HepG2 (cell line): ENCODE data around the gene SLC43A1. TPM values are rescaled to one million over a fixed set of nuclear protein-coding genes. Genes with fewer than 3 reads are reported as not detected.

Source experiments
- ADNP ChIP-seq: sonication (generic); formaldehyde crosslinking; IDR thresholded peaks from 2 replicates; pipeline ENCODE4 v1.4.0; 2020; ENCODE audit warnings: missing genetic modification reagents
- AGO1 ChIP-seq: fragments of 200-400 bp; formaldehyde crosslinking; IDR thresholded peaks from 2 replicates; pipeline ENCODE4 v1.6.1; 2017; ENCODE audit warnings: mild to moderate bottlenecking, low read depth, low read length, moderate library complexity; ENCODE audit not compliant: poor library complexity, severe bottlenecking
- AHR ChIP-seq: IDR thresholded peaks from 2 replicates; pipeline ENCODE4 v1.6.1; 2018; ENCODE audit warnings: missing genetic modification reagents, missing compliant biosample characterization
- ATF7 ChIP-seq, 2 experiments: fragments of 450-650 bp in 1 of 2; sonication (generic) in 1 of 2; formaldehyde crosslinking in 1 of 2; IDR thresholded peaks; 2 replicates each; pipeline versions ENCODE4 v1.4.0 to v1.6.1; 2016 to 2020; ENCODE audit warnings: antibody characterized with exemption in 1 of 2, mild to moderate bottlenecking in 1 of 2, missing genetic modification reagents in 1 of 2
- HDAC2 ChIP-seq: sonication (generic); formaldehyde crosslinking; IDR thresholded peaks from 2 replicates; pipeline ENCODE4 v1.4.0; 2020; ENCODE audit warnings: missing genetic modification reagents
- NR2F1 ChIP-seq, 2 experiments: fragments of 450-650 bp in 1 of 2; formaldehyde crosslinking in 1 of 2; IDR thresholded peaks; 2 replicates each; pipeline versions ENCODE4 v1.5.0 to v1.6.1; 2016 to 2020; ENCODE audit warnings: mild to moderate bottlenecking in 1 of 2, missing compliant biosample characterization in 1 of 2, missing genetic modification reagents in 1 of 2, moderate library complexity in 1 of 2
- ONECUT2 ChIP-seq: sonication (generic); formaldehyde crosslinking; IDR thresholded peaks from 2 replicates; pipeline ENCODE4 v1.4.0; 2020; ENCODE audit warnings: missing genetic modification reagents
- PITX1 ChIP-seq: sonication (generic); formaldehyde crosslinking; IDR thresholded peaks from 2 replicates; pipeline ENCODE4 v1.5.1; 2020; ENCODE audit warnings: mild to moderate bottlenecking, missing genetic modification reagents
- PRDM4 ChIP-seq: sonication (generic); formaldehyde crosslinking; IDR thresholded peaks from 2 replicates; pipeline ENCODE4 v1.9.0; 2021; ENCODE audit warnings: missing genetic modification reagents, borderline replicate concordance
- RERE ChIP-seq: IDR thresholded peaks from 2 replicates; pipeline ENCODE4 v1.6.1; 2016; ENCODE audit warnings: low read depth, missing genetic modification reagents, missing compliant biosample characterization
- RFX1 ChIP-seq: fragments of 450-650 bp; IDR thresholded peaks from 2 replicates; pipeline ENCODE4 v1.6.1; 2017
- RNF2 ChIP-seq: fragments of 450-650 bp; conservative IDR thresholded peaks from 2 replicates; pipeline ENCODE4 v1.6.1; 2016; ENCODE audit warnings: low read depth
- TCF7L2 ChIP-seq: IDR thresholded peaks from 2 replicates; pipeline ENCODE4 v1.6.1; 2011; ENCODE audit warnings: mild to moderate bottlenecking, low read depth, low read length, moderate library complexity
- TOPORS ChIP-seq: sonication (generic); formaldehyde crosslinking; IDR thresholded peaks from 2 replicates; pipeline ENCODE4 v1.8.0; 2023; ENCODE audit warnings: mild to moderate bottlenecking, missing genetic modification reagents
- ZBTB21 ChIP-seq: sonication (generic); formaldehyde crosslinking; IDR thresholded peaks from 2 replicates; pipeline ENCODE4 v1.4.0; 2020; ENCODE audit warnings: missing genetic modification reagents
- ZNF18 ChIP-seq: sonication (generic); formaldehyde crosslinking; IDR thresholded peaks from 2 replicates; pipeline ENCODE4 v1.8.0; 2022; ENCODE audit warnings: mild to moderate bottlenecking, missing genetic modification reagents; ENCODE audit not compliant: insufficient replicate concordance
- ZNF331 ChIP-seq: sonication (generic); formaldehyde crosslinking; IDR thresholded peaks from 2 replicates; pipeline ENCODE4 v1.4.0; 2020; ENCODE audit warnings: missing genetic modification reagents
- ZNF501 ChIP-seq: sonication (generic); formaldehyde crosslinking; IDR thresholded peaks from 2 replicates; pipeline ENCODE4 v1.5.1; 2020; ENCODE audit warnings: mild to moderate bottlenecking, moderate library complexity, missing genetic modification reagents
- ZNF547 ChIP-seq: sonication (generic); formaldehyde crosslinking; IDR thresholded peaks from 2 replicates; pipeline ENCODE4 v1.5.1; 2020; ENCODE audit warnings: mild to moderate bottlenecking, missing genetic modification reagents
- polyA plus RNA-seq, 8 experiments: library from polyadenylated mRNA; depleted of rRNA in 3 of 8; stranded (reverse) in 7 of 8; unstranded in 1 of 8; fragments of >200 nt; fragmentation: Illumina TruSeq in 4 of 8; extraction: Trizol in 4 of 8; gene quantifications; 2 replicates each; pipeline versions ENCODE4 v1.2.1 to v1.2.3, GENCODE V29; 2011 to 2016; ENCODE audit warnings: low read depth in 4 of 8, missing spikeins in 1 of 8, mixed read lengths in 1 of 8; ENCODE audit not compliant: insufficient read depth in 1 of 8
- total RNA-seq, 5 experiments: library from RNA; depleted of rRNA; stranded (reverse); fragments of >200 nt; fragmentation: Illumina TruSeq; extraction: Trizol; gene quantifications; 2 replicates each; pipeline ENCODE4 v1.2.3, GENCODE V29; 2016; ENCODE audit warnings: low read depth in 1 of 5
- TF ChIP-seq, protein P1 (sequence below): sonication (generic); IDR thresholded peaks from 2 replicates; pipeline ENCODE4 v1.6.1; 2016; ENCODE audit warnings: low read depth, borderline replicate concordance

SLC43A1 gene
- total and polyA plus RNA-seq, 2 of the 13 experiments (the other 11 are each of a cell fraction or from before 2014, with no cell fraction given) = 72.3 to 87.6 TPM

- peak; percentile 62; the same call in 1 of the 2 replicates for TF ChIP-seq ZNF501 (CRISPR knock-in tag)
- TF ChIP-seq ADNP (CRISPR knock-in tag) = no peak
- no peak for TF ChIP-seq TOPORS (CRISPR knock-in tag)
- TF ChIP-seq ZNF18 (CRISPR knock-in tag) = no peak
- TF ChIP-seq, protein P1, sequence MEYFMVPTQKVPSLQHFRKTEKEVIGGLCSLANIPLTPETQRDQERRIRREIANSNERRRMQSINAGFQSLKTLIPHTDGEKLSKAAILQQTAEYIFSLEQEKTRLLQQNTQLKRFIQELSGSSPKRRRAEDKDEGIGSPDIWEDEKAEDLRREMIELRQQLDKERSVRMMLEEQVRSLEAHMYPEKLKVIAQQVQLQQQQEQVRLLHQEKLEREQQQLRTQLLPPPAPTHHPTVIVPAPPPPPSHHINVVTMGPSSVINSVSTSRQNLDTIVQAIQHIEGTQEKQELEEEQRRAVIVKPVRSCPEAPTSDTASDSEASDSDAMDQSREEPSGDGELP = peak; percentile 29; the same call in 1 of the 2 replicates
- TF ChIP-seq ATF7 (IDR thresholded peaks at IDR 0.05) = no peak
- TF ChIP-seq ATF7 (CRISPR knock-in tag; IDR thresholded peaks at IDR 0.05) = no peak
- TF ChIP-seq RFX1 = no peak
- no peak for TF ChIP-seq RNF2
- no peak for TF ChIP-seq AGO1
- TF ChIP-seq ONECUT2 = no peak
- TF ChIP-seq ZBTB21 = no peak
- TF ChIP-seq NR2F1 (CRISPR knock-in tag; IDR thresholded peaks at IDR 0.05) = no peak
- no peak for TF ChIP-seq RERE (CRISPR knock-in tag)
- TF ChIP-seq HDAC2 (CRISPR knock-in tag) = no peak; the same call in 1 of the 2 replicates
- no peak for TF ChIP-seq AHR (CRISPR knock-in tag)
- TF ChIP-seq PRDM4 (CRISPR knock-in tag) = no peak
- TF ChIP-seq PITX1 = no peak
- TF ChIP-seq TCF7L2 = no peak
- TF ChIP-seq ZNF331 (CRISPR knock-in tag) = 0 out of 2 replicates have a peak, but pooled peaks have one; percentile 4
- TF ChIP-seq ZNF547 (CRISPR knock-in tag) = no peak
These were observed 34.9 kb downstream of the SLC43A1 start (continued) for GRCh38 chr11:57480409-57481137.
